Activated CD4-positive, alpha-beta T cell treated with anti-CD3 and anti-CD28 coated beads for 1 hour (primary cell): ENCODE results near the gene CHMP1B.
"Not testable (repeated sequence)": the region's sequence is repeated elsewhere in the genome, so short reads cannot be mapped to it uniquely, and the experiment has no call there.

Experiments used
- DNase-seq: peaks from one replicate; pipeline ENCODE4 v3.0.0-alpha.2; 2020

The CHMP1B gene

GRCh38 chr18:11842562-11842961 is 8.7 kb upstream of the CHMP1B start:
- DNase-seq: no peak

GRCh38 chr18:11844436-11844835 is 6.8 kb upstream of the CHMP1B start:
- no peak for DNase-seq

- no peak for DNase-seq
Measured at GRCh38 chr18:11845654-11846053, 5.6 kb upstream of the CHMP1B start.

- no peak for DNase-seq
Measured at GRCh38 chr18:11847811-11848210, 3.4 kb upstream of the CHMP1B start.

- DNase-seq: no peak
Measured at GRCh38 chr18:11849279-11849678, 1.9 kb upstream of the CHMP1B start.

- peak; percentile 41 for DNase-seq
Measured at GRCh38 chr18:11849841-11850634, 1.2 kb upstream of the CHMP1B start.

- no peak for DNase-seq
Measured at GRCh38 chr18:11850821-11851145, 430 bp upstream of the CHMP1B start.

GRCh38 chr18:11851806-11852337 is 659 bp downstream of the CHMP1B start:
- DNase-seq: peak; percentile 23

GRCh38 chr18:11854554-11854953 is 3.3 kb downstream of the CHMP1B start:
- not testable (repeated sequence) for DNase-seq

- DNase-seq: no peak
Measured at GRCh38 chr18:11857177-11857887, 6.1 kb downstream of the CHMP1B start.

GRCh38 chr18:11859282-11859830 is 8.1 kb downstream of the CHMP1B start:
- DNase-seq: no peak

- no peak for DNase-seq
Measured at GRCh38 chr18:11859903-11860407, 8.7 kb downstream of the CHMP1B start.

- no peak for DNase-seq
Measured at GRCh38 chr18:11860594-11861450, 9.6 kb downstream of the CHMP1B start.

- DNase-seq: no peak
Measured at GRCh38 chr18:11861583-11862288, 10.5 kb downstream of the CHMP1B start.

- no peak for DNase-seq
Measured at GRCh38 chr18:11862468-11863137, 11.4 kb downstream of the CHMP1B start.

GRCh38 chr18:11864471-11864870 is 13.3 kb downstream of the CHMP1B start:
- DNase-seq: no peak

- no peak for DNase-seq
Measured at GRCh38 chr18:11865071-11865470, 13.9 kb downstream of the CHMP1B start.

- DNase-seq: no peak
Measured at GRCh38 chr18:11866329-11866728, 15.1 kb downstream of the CHMP1B start.

GRCh38 chr18:11866764-11867163 is 15.6 kb downstream of the CHMP1B start:
- no peak for DNase-seq

- DNase-seq: no peak
Measured at GRCh38 chr18:11868230-11868629, 17.0 kb downstream of the CHMP1B start.

- no peak for DNase-seq
Measured at GRCh38 chr18:11871501-11871900, 20.3 kb downstream of the CHMP1B start.
